ENCODE results near the gene TMEM169. TPM values are rescaled to one million over a fixed set of nuclear protein-coding genes. Genes with fewer than 3 reads are reported as not detected.

The TMEM169 gene
- total and polyA plus RNA-seq, 2 of the 13 experiments (the other 11 are each of a cell fraction or from before 2014, with no cell fraction given) = 1.5 to 4.5 TPM

DNA sequence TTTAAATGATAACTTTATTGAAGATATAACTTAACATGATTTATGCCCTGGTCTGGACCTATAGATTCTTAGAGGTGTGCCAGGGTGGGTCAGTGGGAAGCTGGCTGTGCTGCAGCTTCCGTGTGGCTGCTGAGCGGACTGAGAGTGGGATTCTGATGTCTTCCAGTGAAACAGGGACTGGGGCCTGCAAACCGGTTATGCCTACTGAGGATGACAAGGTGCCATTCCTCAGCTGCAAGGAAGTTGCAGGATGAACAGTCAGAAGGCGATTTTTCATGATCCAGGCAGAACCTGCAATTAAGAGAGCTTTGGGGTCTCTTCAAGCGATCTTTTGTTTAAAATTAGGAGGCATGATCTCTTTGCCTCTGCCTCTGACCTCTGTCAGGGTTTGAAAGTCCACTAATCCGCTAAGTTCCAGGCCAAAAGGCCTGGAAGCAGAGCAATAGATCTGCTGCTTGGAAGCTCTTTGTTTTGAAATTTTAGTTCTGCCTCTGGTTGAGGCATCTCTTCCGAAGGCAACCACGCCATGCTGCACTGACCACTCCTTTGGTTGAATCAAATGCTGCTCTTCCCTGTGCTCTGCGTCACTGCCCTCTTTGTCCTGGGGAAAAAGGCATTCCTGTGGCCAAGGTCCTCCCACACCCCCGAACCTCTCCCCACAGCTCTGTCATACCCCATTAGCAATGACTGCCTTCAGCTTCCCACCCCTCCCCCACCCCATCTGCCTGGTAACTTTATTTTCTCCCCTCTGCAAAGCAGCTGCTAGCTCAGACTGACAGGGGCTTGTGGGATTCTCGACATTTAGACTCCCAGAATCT lies 2.0 kb downstream of the TMEM169 start (continued):
- no peak for TF ChIP-seq NONO (IDR thresholded peaks at IDR 0.05)
- TF ChIP-seq NONO (CRISPR knock-in tag; conservative IDR thresholded peaks at IDR 0.05) = 0 out of 2 replicates have a peak, but pooled peaks have one; percentile 20
- TF ChIP-seq, protein P1, sequence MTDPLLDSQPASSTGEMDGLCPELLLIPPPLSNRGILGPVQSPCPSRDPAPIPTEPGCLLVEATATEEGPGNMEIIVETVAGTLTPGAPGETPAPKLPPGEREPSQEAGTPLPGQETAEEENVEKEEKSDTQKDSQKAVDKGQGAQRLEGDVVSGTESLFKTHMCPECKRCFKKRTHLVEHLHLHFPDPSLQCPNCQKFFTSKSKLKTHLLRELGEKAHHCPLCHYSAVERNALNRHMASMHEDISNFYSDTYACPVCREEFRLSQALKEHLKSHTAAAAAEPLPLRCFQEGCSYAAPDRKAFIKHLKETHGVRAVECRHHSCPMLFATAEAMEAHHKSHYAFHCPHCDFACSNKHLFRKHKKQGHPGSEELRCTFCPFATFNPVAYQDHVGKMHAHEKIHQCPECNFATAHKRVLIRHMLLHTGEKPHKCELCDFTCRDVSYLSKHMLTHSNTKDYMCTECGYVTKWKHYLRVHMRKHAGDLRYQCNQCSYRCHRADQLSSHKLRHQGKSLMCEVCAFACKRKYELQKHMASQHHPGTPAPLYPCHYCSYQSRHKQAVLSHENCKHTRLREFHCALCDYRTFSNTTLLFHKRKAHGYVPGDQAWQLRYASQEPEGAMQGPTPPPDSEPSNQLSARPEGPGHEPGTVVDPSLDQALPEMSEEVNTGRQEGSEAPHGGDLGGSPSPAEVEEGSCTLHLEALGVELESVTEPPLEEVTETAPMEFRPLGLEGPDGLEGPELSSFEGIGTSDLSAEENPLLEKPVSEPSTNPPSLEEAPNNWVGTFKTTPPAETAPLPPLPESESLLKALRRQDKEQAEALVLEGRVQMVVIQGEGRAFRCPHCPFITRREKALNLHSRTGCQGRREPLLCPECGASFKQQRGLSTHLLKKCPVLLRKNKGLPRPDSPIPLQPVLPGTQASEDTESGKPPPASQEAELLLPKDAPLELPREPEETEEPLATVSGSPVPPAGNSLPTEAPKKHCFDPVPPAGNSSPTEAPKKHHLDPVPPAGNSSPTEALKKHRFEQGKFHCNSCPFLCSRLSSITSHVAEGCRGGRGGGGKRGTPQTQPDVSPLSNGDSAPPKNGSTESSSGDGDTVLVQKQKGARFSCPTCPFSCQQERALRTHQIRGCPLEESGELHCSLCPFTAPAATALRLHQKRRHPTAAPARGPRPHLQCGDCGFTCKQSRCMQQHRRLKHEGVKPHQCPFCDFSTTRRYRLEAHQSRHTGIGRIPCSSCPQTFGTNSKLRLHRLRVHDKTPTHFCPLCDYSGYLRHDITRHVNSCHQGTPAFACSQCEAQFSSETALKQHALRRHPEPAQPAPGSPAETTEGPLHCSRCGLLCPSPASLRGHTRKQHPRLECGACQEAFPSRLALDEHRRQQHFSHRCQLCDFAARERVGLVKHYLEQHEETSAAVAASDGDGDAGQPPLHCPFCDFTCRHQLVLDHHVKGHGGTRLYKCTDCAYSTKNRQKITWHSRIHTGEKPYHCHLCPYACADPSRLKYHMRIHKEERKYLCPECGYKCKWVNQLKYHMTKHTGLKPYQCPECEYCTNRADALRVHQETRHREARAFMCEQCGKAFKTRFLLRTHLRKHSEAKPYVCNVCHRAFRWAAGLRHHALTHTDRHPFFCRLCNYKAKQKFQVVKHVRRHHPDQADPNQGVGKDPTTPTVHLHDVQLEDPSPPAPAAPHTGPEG (CRISPR knock-in tag; IDR thresholded peaks at IDR 0.05) = no peak
- TF ChIP-seq, protein P2, sequence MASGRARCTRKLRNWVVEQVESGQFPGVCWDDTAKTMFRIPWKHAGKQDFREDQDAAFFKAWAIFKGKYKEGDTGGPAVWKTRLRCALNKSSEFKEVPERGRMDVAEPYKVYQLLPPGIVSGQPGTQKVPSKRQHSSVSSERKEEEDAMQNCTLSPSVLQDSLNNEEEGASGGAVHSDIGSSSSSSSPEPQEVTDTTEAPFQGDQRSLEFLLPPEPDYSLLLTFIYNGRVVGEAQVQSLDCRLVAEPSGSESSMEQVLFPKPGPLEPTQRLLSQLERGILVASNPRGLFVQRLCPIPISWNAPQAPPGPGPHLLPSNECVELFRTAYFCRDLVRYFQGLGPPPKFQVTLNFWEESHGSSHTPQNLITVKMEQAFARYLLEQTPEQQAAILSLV (CRISPR knock-in tag; IDR thresholded peaks at IDR 0.05; ENCODE audit: borderline replicate concordance) = no peak
- 0 out of 2 replicates have a peak, but pooled peaks have one; percentile 16 for TF ChIP-seq ZNF501 (CRISPR knock-in tag; IDR thresholded peaks at IDR 0.05)
- TF ChIP-seq HMGXB4 (CRISPR knock-in tag; IDR thresholded peaks at IDR 0.05; ENCODE audit: borderline replicate concordance in 1 of 2, low read depth in 1 of 2) = 0 out of 4 replicates have a peak, but pooled peaks of 1 of the 2 experiments have one; percentile 18
- no peak for TF ChIP-seq FOXO1 (CRISPR knock-in tag; IDR thresholded peaks at IDR 0.05)
- TF ChIP-seq, protein P3, sequence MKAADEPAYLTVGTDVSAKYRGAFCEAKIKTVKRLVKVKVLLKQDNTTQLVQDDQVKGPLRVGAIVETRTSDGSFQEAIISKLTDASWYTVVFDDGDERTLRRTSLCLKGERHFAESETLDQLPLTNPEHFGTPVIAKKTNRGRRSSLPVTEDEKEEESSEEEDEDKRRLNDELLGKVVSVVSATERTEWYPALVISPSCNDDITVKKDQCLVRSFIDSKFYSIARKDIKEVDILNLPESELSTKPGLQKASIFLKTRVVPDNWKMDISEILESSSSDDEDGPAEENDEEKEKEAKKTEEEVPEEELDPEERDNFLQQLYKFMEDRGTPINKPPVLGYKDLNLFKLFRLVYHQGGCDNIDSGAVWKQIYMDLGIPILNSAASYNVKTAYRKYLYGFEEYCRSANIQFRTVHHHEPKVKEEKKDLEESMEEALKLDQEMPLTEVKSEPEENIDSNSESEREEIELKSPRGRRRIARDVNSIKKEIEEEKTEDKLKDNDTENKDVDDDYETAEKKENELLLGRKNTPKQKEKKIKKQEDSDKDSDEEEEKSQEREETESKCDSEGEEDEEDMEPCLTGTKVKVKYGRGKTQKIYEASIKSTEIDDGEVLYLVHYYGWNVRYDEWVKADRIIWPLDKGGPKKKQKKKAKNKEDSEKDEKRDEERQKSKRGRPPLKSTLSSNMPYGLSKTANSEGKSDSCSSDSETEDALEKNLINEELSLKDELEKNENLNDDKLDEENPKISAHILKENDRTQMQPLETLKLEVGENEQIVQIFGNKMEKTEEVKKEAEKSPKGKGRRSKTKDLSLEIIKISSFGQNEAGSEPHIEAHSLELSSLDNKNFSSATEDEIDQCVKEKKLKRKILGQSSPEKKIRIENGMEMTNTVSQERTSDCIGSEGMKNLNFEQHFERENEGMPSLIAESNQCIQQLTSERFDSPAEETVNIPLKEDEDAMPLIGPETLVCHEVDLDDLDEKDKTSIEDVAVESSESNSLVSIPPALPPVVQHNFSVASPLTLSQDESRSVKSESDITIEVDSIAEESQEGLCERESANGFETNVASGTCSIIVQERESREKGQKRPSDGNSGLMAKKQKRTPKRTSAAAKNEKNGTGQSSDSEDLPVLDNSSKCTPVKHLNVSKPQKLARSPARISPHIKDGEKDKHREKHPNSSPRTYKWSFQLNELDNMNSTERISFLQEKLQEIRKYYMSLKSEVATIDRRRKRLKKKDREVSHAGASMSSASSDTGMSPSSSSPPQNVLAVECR (CRISPR knock-in tag; IDR thresholded peaks at IDR 0.05; ENCODE audit: borderline replicate concordance) = peak; percentile 56
- peak; percentile 26; the same call in 1 of the 2 replicates for TF ChIP-seq ZFP1 (CRISPR knock-in tag; IDR thresholded peaks at IDR 0.05)
- peak; percentile 47; the same call in 1 of the 2 replicates for TF ChIP-seq PHF8 (CRISPR knock-in tag; IDR thresholded peaks at IDR 0.05)
- peak; percentile 61; the same call in 1 of the 2 replicates for TF ChIP-seq DMAP1 (CRISPR knock-in tag; IDR thresholded peaks at IDR 0.05)
- TF ChIP-seq ZNF850 (CRISPR knock-in tag; conservative IDR thresholded peaks at IDR 0.05) = no peak
